ENCODE data around the gene PLLP.

The PLLP gene

GRCh38 chr16:57262841-57263540 is 21.5 kb downstream of the PLLP start:
- no peak for TF ChIP-seq CTCF (IDR thresholded peaks at IDR 0.05; ENCODE audit: unreplicated experiment in 3 of 3)
- Mint-ChIP-seq H3K4me3 (no peak overlapping the region), H3K4me1 (peaks cover 5% of the 10 kb centered on the region), H3K27ac (no peak overlapping the region), H3K9me3 (no peaks in the 10 kb centered on the region), H3K27me3 (ENCODE audit: low read depth) (peaks cover 10% of the 10 kb centered on the region), H3K36me3 (ENCODE audit: low read depth) (no peaks in the 10 kb centered on the region)

- Mint-ChIP-seq H3K36me3 (ENCODE audit: low read depth) (no peaks in the 10 kb centered on the region), H3K27me3 (ENCODE audit: low read depth) (peaks cover 8% of the 10 kb centered on the region), H3K9me3 (no peaks in the 10 kb centered on the region), H3K4me3 (no peak overlapping the region), H3K27ac (no peak overlapping the region), H3K4me1 (peaks cover 5% of the 10 kb centered on the region)
- TF ChIP-seq CTCF (IDR thresholded peaks at IDR 0.05; ENCODE audit: unreplicated experiment in 3 of 3) = no peak
These were observed 22.7 kb downstream of the PLLP start for GRCh38 chr16:57261806-57262205.

DNA sequence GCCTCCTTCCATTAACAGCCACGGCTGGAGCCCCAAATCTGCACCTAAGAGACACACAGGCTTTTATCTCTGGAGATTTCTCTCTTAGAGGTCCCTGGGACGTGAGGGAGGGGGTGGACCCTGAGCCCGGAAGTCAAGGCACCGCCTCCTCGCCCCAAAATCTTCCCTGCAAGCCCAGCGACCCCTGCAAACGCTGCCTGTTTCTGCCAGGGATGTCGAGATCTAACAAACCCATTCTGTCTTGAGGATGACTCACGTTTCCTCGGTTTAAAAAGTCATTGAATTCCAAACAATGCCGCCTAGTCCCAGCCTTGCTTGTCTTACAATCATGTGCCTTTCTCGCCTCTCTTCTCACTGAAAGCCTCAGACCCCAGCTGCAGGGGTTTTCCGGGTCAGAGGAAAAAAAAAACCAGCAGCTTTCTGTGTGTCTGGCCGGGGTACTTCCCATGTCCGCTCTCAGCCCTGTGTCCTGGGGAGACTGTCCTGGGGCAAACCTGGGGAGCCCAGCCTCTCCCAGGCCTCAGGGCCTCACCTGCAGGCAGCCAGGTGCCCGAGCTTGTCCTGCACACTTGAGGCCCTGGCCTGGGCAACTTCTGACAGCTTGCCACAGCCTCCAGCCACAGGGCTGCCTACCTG is 24.1 kb downstream of the PLLP start:
- Mint-ChIP-seq H3K27me3 (ENCODE audit: low read depth) (peaks cover 3% of the 10 kb centered on the region), H3K27ac (peak overlapping the region; percentile 47 to 85 (median 66)), H3K4me3 (peak overlapping the region in 1 of 3 experiments; percentile 20), H3K4me1 (peaks cover 5% of the 10 kb centered on the region), H3K9me3 (no peaks in the 10 kb centered on the region), H3K36me3 (ENCODE audit: low read depth) (no peaks in the 10 kb centered on the region)
- TF ChIP-seq CTCF (IDR thresholded peaks at IDR 0.05; ENCODE audit: unreplicated experiment in 3 of 3) = no peak

DNA sequence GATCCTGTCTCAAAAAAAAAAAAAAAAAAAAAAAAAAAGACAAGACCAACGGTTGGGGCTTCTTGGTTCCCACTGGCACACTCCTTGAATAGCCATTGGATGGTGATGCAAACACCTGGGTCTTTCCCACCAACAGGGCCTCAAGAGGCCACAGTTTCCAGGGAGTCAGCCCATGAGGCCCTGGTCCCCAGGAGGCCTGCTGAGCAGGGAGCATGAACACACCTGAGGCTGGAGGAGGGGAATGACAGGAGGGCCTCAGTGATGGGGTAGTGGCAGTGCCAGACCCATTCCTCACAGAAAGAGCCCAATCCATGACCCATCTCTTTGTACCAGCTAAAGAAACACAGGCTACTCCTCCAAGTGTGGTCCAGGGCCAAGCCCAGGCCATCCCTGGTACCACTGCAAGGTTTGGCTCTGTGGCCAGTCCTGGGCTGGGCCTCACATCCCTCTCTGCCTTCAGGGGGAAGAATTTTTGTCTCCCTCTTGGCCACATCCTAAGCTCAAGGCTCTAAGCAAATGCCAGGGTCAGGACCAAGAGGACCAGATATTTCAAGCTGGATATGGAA is 25.5 kb downstream of the PLLP start:
- Mint-ChIP-seq H3K4me3 (no peak overlapping the region), H3K36me3 (ENCODE audit: low read depth) (no peaks in the 10 kb centered on the region)

DNA sequence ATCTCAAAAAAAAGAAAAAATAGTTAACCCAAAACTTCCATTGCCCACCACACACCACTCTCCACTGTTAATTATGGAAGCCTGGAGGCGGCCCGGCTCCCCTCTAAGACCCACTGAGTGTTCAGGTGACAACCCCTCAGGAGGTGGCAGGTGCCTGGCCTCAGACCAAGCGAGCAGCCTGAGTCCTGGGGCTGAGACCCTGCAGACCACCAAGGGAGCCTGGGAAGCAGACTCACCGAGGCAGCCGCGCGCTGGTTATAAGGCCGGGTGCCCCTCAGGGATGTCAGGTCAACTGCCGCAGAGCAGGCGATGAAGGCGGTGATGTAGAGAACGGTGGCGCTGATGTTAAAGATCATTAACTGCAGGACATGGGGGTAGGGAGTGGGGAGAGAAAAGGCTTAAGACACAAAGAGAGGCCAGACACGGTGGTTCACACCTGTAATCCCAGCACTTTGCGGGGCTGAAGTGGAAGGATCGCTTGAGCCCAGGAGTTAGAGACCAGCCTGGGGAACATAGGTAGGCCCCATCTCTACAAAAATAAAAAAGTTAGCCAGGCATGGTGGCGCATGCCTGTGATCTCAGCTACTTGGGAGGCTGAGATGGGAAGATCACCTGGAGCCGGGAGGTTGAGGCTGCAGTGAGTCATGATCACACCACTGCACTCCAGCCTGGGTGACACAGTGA is 26.1 kb downstream of the PLLP start:
- peaks cover 5% of the 10 kb centered on the region for H3K4me1 Mint-ChIP-seq

More for the DNA sequence above, 25.5 kb downstream of the PLLP start:
- Mint-ChIP-seq H3K27ac (no peak overlapping the region), H3K4me1 (peaks cover 5% of the 10 kb centered on the region), H3K9me3 (no peaks in the 10 kb centered on the region), H3K27me3 (ENCODE audit: low read depth) (peaks cover 3% of the 10 kb centered on the region)
- no peak for TF ChIP-seq CTCF (IDR thresholded peaks at IDR 0.05; ENCODE audit: unreplicated experiment in 3 of 3)

More for the DNA sequence above, 26.1 kb downstream of the PLLP start:
- Mint-ChIP-seq H3K36me3 (ENCODE audit: low read depth) (no peaks in the 10 kb centered on the region), H3K27ac (no peak overlapping the region), H3K27me3 (ENCODE audit: low read depth) (peaks cover 3% of the 10 kb centered on the region), H3K9me3 (no peaks in the 10 kb centered on the region), H3K4me3 (no peak overlapping the region)
- TF ChIP-seq CTCF (IDR thresholded peaks at IDR 0.05; ENCODE audit: unreplicated experiment in 3 of 3) = no peak

All from nephron (organoid).